SK-N-SH (cell line): ENCODE data around the gene GATAD2A.

Experiments used
- CTCF ChIP-seq: fragments of 200-600 bp; sonication (generic); IDR thresholded peaks from 2 replicates; pipeline ENCODE4 v1.6.1; 2017; ENCODE audit warnings: antibody characterized with exemption, mild to moderate bottlenecking, moderate library complexity
- EP300 ChIP-seq, 2 experiments: IDR thresholded peaks; 2 replicates each; pipeline versions ENCODE4 v1.4.0 to v1.6.1; 2012; ENCODE audit warnings: borderline replicate concordance in 1 of 2, low read depth in 1 of 2, low read length in 1 of 2
- FOXM1 ChIP-seq: IDR thresholded peaks from 2 replicates; pipeline ENCODE4 v1.4.0; 2012; ENCODE audit warnings: low read depth, mild to moderate bottlenecking
- JUND ChIP-seq: IDR thresholded peaks from 2 replicates; pipeline ENCODE4 v1.4.0; 2012
- POLR2AphosphoS5 ChIP-seq: IDR thresholded peaks from 2 replicates; pipeline ENCODE4 v1.6.1; 2012; ENCODE audit warnings: low read depth, low read length
- RCOR1 ChIP-seq: fragments of 150-350 bp; IDR thresholded peaks from 2 replicates; pipeline ENCODE4 v1.6.1; 2017; ENCODE audit warnings: antibody characterized with exemption, low read length
- RFX5 ChIP-seq: IDR thresholded peaks from 2 replicates; pipeline ENCODE4 v1.6.1; 2012; ENCODE audit warnings: mild to moderate bottlenecking, improper control_type of control experiment, low read length
- SIN3A ChIP-seq: IDR thresholded peaks from 2 replicates; pipeline ENCODE4 v1.6.1; 2012; ENCODE audit warnings: low read depth, mild to moderate bottlenecking, low read length, moderate library complexity, borderline replicate concordance
- TAF1 ChIP-seq: IDR thresholded peaks from 2 replicates; pipeline ENCODE4 v1.6.1; 2012; ENCODE audit warnings: low read depth, mild to moderate bottlenecking, low read length, moderate library complexity, borderline replicate concordance
- ZBTB33 ChIP-seq: IDR thresholded peaks from 2 replicates; pipeline ENCODE4 v1.4.0; 2012; ENCODE audit warnings: low read depth, borderline replicate concordance

- TF ChIP-seq EP300 (IDR thresholded peaks at IDR 0.05; ENCODE audit: borderline replicate concordance in 1 of 2, low read depth in 1 of 2, low read length in 1 of 2): no peak
- TF ChIP-seq POLR2AphosphoS5: no peak
- no peak for TF ChIP-seq TAF1
- no peak for TF ChIP-seq CTCF
- TF ChIP-seq JUND: no peak
- TF ChIP-seq FOXM1: no peak
- TF ChIP-seq SIN3A: no peak
- no peak for TF ChIP-seq ZBTB33
- no peak for TF ChIP-seq RFX5
- TF ChIP-seq RCOR1: no peak
These were observed 20.7 kb downstream of the GATAD2A start for GRCh38 chr19:19426216-19426615.
